Activated naive CD8-positive, alpha-beta T cell treated with anti-CD3 and anti-CD28 coated beads, Interleukin-2, amount 50 U/mL, for 24 hours (primary cell): ENCODE results near the gene PDRG1.
A peak's percentile ranks its signal among the peaks of the same experiment; 100 is the strongest.
"Not testable (repeated sequence)": the region's sequence is repeated elsewhere in the genome, so short reads cannot be mapped to it uniquely, and the experiment has no call there.

ENCODE experiments used
- ATAC-seq: fragments of 150-1000 bp; cut with Tn5 transposase; one replicate; pipeline ENCODE4 v1.10.0; 2021
- DNase-seq: peaks from one replicate; pipeline ENCODE4 v3.0.0; 2021
- H3K27ac Mint-ChIP-seq: one replicate; pipeline ENCODE4 v1.8.0; 2021; ENCODE audit warnings: mild to moderate bottlenecking, mixed read lengths
- H3K27me3 Mint-ChIP-seq: one replicate; pipeline ENCODE4 v1.8.0; 2021; ENCODE audit warnings: mixed read lengths
- H3K36me3 Mint-ChIP-seq: one replicate; pipeline ENCODE4 v1.8.0; 2021; ENCODE audit warnings: low read depth, mixed read lengths
- H3K4me1 Mint-ChIP-seq: one replicate; pipeline ENCODE4 v1.8.0; 2021; ENCODE audit warnings: mixed read lengths
- H3K4me3 Mint-ChIP-seq: one replicate; pipeline ENCODE4 v1.8.0; 2021; ENCODE audit warnings: mild to moderate bottlenecking, moderate library complexity, mixed read lengths
- H3K9me3 Mint-ChIP-seq: one replicate; pipeline ENCODE4 v1.8.0; 2021; ENCODE audit warnings: mixed read lengths

PDRG1 gene

DNA sequence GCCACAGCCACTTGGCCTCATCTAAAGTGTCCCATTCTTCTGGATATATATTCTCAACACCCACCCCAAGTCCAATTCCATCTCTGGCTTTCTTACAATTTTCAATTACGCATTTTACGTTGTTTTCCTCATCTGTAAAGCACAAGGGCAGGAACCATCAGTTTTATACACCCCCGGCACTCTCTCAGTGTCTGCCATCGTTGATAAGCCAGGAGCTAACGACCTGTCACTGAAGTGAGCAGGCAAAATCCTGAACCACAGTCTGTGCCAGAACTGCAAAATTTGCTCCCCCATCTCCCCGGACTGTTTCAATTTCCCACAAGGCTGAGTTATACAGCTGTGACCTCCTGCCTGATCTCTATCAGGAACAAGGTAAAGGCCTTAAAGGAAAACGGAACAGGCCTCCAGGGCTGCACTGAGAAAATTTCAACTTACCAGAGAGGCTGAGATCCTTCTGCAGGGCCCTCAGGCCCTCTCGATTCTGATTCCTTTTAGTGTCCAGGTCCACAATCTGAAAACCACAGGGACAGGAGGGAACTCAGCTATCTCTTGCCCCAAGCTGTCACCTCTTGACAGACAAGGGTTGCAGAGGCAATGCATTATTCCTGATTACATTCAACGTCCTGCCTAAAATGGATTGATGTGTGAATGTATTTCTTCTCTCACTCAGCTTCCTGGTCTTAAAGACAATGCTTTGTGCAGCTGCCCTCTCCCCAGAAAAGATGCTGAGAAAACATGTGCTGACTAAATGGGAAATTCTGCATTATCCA is 1.8 kb downstream of the PDRG1 start:
- Mint-ChIP-seq H3K4me3 (peak overlapping the region; percentile 94), H3K27me3 (no peaks in the 10 kb centered on the region), H3K36me3 (peaks cover 38% of the 10 kb centered on the region), H3K27ac (peak overlapping the region; percentile 5), H3K9me3 (no peaks in the 10 kb centered on the region), H3K4me1 (peaks cover 32% of the 10 kb centered on the region)
- no peak for DNase-seq
- no peak for ATAC-seq

DNA sequence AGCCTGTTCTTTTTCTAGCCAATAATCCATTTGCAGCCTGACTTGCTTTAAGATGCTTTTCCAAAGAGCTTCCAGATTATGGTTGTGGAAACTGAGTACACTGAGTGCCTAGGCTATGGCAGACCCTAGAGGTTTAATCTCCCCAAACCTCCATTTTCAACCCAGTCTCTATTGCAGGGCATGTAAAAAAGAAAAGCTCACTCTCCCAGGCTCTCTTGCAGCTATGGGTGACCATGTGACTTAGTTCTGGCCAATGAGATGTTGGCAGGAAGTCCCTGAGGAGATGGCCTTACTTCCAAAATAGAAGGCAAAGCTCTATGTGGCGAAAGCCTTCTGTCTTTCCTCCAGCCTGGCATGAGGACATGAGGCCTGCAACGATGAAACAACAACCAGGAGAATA is 3.8 kb downstream of the PDRG1 start:
- ATAC-seq: no peak
- no peak for DNase-seq
- Mint-ChIP-seq H3K27ac (no peak overlapping the region), H3K4me3 (no peak overlapping the region), H3K9me3 (no peaks in the 10 kb centered on the region), H3K27me3 (no peaks in the 10 kb centered on the region), H3K4me1 (peaks cover 32% of the 10 kb centered on the region), H3K36me3 (peaks cover 43% of the 10 kb centered on the region)

DNA sequence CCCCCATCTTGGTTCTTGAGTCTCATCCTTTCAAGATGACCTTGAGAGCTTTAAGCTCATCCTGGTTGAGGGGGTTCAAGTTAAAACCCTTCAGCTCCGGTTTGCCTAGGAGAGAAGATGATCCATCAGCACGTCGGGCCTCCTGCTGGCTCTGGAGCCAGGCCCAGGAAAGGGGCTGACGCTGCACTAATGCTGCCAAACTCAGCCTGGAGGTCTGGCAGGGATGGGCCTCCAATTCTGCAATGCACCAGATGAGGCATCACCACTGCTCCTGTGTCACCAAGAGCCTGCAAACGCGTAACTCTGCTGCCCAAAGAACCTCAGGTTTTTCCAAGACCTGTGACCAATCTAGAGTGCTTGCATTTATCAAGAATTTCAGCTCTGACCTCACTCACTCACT is 6.1 kb downstream of the PDRG1 start:
- H3K36me3 Mint-ChIP-seq: peaks cover 38% of the 10 kb centered on the region

DNA sequence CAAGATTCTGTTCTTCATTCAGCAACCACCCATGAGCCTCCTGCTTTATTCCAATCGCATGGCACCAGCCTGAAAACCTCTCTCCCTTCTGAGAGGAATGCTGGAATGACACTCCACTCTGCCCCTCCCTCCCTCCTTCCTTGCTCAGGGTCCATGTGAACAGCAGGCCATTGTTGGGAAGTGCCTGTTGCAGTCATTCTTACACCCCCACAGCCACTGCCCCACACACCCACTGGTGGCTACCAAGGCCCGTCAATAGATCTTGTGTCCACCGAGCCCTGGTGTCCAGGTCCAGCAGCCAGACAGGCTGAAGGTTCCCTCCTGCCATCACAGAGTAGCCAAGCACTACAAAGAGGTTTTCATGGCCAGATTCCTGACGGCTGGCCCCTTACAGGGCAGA is 6.5 kb downstream of the PDRG1 start:
- peaks cover 38% of the 10 kb centered on the region for H3K36me3 Mint-ChIP-seq
- DNase-seq (no peak), ATAC-seq (no peak)
- no peaks in the 10 kb centered on the region for H3K9me3 Mint-ChIP-seq
- H3K27me3 Mint-ChIP-seq: no peaks in the 10 kb centered on the region
- H3K4me1 Mint-ChIP-seq: peaks cover 13% of the 10 kb centered on the region
- no peak overlapping the region for H3K4me3 Mint-ChIP-seq
- no peak overlapping the region for H3K27ac Mint-ChIP-seq

More for the DNA sequence above, 6.1 kb downstream of the PDRG1 start:
- H3K4me1 Mint-ChIP-seq: peaks cover 18% of the 10 kb centered on the region
- no peaks in the 10 kb centered on the region for H3K27me3 Mint-ChIP-seq
- H3K27ac Mint-ChIP-seq: no peak overlapping the region
- H3K4me3 Mint-ChIP-seq: no peak overlapping the region
- ATAC-seq (no peak), DNase-seq (no peak)
- H3K9me3 Mint-ChIP-seq: no peaks in the 10 kb centered on the region

DNA sequence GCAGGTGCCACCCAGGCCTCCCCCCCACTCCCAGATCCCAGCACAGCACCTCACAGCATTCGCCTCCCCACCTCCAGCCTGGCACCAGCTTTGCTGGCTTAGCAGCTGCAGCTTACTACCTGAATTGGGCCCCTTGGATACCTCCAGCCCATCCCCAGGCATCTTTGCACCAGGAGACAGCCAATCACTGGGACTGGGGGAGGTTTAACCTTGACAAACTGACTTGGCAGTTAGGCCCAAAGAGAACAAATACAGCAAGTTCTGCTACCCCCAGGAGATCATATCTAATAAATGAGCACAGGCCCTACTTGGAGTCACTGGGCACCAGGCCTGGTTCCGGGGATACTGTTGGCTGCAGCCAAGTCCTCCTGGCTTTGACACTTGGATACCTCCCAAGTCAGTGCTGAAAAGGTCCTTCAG is 8.8 kb downstream of the PDRG1 start:
- Mint-ChIP-seq H3K4me3 (no peak overlapping the region), H3K27ac (no peak overlapping the region), H3K27me3 (no peaks in the 10 kb centered on the region), H3K9me3 (no peaks in the 10 kb centered on the region), H3K4me1 (no peaks in the 10 kb centered on the region), H3K36me3 (peaks cover 19% of the 10 kb centered on the region)
- ATAC-seq (no peak), DNase-seq (no peak)

DNA sequence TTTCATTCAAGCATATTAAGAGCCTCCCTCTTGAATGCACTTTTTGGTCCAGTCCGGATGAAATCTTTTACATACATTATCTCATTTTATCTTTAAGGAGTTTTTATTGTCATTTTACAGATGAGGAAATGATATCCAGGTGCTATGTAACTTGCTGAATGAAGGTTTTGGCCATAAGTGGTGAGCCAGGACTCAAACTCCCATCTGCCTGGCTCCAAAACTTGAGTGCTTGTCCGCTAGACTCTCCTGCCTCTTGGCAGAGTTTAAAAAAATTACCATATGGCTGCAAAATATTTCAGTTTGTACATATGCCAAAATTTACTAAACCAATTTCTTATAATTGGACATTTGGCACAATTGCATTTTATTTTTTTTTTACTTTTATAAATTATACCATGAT is 12.2 kb downstream of the PDRG1 start:
- H3K4me3 Mint-ChIP-seq: no peak overlapping the region
- H3K4me1 Mint-ChIP-seq: no peaks in the 10 kb centered on the region
- no peaks in the 10 kb centered on the region for H3K9me3 Mint-ChIP-seq
- H3K27me3 Mint-ChIP-seq: no peaks in the 10 kb centered on the region
- DNase-seq (no peak), ATAC-seq (no peak)
- peaks cover 3% of the 10 kb centered on the region for H3K36me3 Mint-ChIP-seq
- no peak overlapping the region for H3K27ac Mint-ChIP-seq

DNA sequence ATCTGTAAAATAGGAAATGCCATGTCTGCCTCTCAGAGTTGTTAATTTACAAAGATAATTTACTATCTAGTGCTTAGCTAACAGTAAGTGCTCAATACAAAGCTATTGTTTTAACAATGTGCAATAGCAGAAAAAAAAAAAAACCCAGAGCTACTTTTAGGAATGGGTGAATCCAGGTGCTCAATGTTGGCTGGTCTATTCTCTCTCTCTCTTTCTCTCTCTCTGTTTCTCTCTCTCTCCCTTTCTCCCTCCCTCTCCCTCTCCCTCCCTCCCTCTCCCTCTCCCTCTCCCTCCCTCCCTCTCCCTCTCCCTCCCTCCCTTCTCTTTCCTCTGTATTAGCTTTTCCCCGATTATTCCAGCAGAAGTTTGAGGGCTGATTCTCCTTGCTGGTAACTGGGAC is 14.0 kb downstream of the PDRG1 start:
- Mint-ChIP-seq H3K4me1 (no peaks in the 10 kb centered on the region), H3K9me3 (no peaks in the 10 kb centered on the region), H3K27ac (no peak overlapping the region), H3K36me3 (no peaks in the 10 kb centered on the region), H3K27me3 (no peaks in the 10 kb centered on the region), H3K4me3 (no peak overlapping the region)
- ATAC-seq (no peak), DNase-seq (no peak)

DNA sequence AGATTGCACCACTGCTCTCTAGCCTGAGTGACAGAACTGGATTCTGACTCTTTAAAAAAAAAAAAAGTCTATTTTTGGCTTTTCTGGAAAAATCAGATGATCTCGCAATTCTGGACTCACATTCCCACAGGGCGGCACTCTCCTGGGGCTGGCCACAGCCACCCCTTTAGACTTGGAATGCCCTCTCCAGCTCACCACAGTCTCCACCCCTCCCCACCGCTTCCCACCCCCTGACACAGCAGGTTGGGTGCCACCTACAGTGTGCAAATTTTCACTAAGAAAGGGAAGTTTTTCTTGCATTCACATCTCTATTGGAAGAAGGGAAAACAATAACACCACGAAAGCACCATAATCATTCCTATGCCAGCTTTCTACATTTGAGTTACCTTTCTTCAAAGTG is 15.4 kb downstream of the PDRG1 start:
- H3K36me3 Mint-ChIP-seq: no peaks in the 10 kb centered on the region
- no peaks in the 10 kb centered on the region for H3K4me1 Mint-ChIP-seq
- H3K4me3 Mint-ChIP-seq: no peak overlapping the region
- peaks cover 2% of the 10 kb centered on the region for H3K27me3 Mint-ChIP-seq
- ATAC-seq (no peak), DNase-seq (no peak)
- H3K9me3 Mint-ChIP-seq: no peaks in the 10 kb centered on the region
- no peak overlapping the region for H3K27ac Mint-ChIP-seq

DNA sequence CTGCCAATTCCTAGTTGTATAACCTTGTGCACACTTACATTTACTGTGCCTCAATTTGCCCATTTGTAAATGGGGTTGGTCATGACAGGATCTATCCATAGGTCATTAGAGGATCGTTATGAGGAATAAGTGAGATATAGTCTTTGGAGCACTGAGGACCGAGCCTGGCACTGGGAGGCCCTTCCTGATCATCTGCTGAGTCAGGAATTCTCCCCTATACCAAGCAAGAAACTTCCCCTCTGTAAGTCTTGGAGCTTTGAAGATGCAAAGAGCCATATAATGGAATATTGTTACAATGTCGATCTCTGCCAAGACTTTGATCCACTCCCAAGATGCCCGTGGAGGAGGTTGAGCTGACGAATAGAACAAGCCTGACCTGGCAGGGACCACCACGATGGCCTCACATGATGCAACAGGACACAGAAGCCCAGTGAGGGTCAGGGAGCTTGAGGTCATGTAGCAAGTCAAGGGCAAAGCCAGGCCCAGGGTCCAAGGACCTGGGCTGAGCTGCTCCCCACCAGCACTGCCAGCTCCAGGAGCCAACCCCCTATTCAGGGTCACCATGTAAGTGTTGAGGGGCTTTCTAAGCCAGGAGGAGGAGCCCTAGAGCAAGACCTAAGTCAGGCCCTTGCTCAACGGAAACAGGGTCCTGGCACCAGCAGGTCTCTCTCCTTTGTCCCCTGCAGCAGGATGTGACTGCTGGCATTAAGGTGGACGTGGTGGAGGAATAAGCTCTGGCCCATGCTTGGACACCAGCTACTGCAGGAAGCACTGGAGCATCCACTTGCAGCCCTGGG is 16.7 kb downstream of the PDRG1 start:
- H3K9me3 Mint-ChIP-seq: no peaks in the 10 kb centered on the region
- H3K36me3 Mint-ChIP-seq: no peaks in the 10 kb centered on the region
- no peaks in the 10 kb centered on the region for H3K4me1 Mint-ChIP-seq
- H3K4me3 Mint-ChIP-seq: no peak overlapping the region
- H3K27me3 Mint-ChIP-seq: peaks cover 7% of the 10 kb centered on the region
- DNase-seq (no peak), ATAC-seq (no peak)
- no peak overlapping the region for H3K27ac Mint-ChIP-seq

DNA sequence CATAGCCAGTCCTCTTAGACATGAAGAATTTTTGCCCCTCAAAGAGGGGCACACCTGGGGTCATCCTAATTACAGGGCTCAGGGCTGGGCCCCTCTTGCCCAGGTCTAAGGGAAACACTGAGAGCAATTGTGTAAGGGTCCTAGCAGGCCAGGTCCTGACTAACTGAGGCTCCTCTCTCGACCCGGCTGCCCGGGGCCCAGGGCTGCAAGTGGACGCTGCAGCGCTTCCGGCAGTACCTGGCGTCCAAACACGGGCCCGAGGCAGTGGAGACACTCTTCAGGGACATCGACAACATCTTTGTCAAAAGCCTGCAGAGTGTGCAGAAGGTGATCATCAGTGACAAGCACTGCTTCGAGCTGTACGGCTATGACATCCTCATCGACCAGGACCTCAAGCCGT is 17.4 kb downstream of the PDRG1 start:
- no peaks in the 10 kb centered on the region for H3K36me3 Mint-ChIP-seq
- ATAC-seq (no peak), DNase-seq (no peak)
- H3K27me3 Mint-ChIP-seq: peaks cover 7% of the 10 kb centered on the region
- H3K4me1 Mint-ChIP-seq: no peaks in the 10 kb centered on the region
- no peak overlapping the region for H3K27ac Mint-ChIP-seq
- no peaks in the 10 kb centered on the region for H3K9me3 Mint-ChIP-seq
- H3K4me3 Mint-ChIP-seq: no peak overlapping the region

DNA sequence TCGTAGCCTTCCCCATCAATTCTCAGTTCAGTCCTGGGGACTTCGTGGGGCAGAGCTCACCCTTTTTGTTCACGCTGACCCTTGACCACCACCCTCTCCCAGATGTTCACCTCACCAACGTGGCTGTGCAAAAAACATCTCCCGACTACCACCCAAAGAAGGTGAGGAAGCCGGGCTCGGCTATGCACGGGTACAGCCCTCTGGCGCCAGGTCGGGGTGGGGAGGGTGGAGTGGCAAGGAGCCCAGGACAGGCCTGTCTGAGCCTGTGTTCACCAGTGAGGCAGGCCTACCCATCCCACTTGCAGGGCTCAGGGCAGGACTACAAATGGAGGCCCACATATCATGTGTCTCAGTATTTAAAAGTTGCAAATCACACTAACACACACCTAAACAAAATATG is 18.1 kb downstream of the PDRG1 start:
- H3K4me3 Mint-ChIP-seq: no peak overlapping the region
- DNase-seq (no peak), ATAC-seq (no peak)
- H3K27ac Mint-ChIP-seq: no peak overlapping the region
- H3K9me3 Mint-ChIP-seq: no peaks in the 10 kb centered on the region
- no peaks in the 10 kb centered on the region for H3K4me1 Mint-ChIP-seq
- no peaks in the 10 kb centered on the region for H3K36me3 Mint-ChIP-seq
- H3K27me3 Mint-ChIP-seq: peaks cover 7% of the 10 kb centered on the region

DNA sequence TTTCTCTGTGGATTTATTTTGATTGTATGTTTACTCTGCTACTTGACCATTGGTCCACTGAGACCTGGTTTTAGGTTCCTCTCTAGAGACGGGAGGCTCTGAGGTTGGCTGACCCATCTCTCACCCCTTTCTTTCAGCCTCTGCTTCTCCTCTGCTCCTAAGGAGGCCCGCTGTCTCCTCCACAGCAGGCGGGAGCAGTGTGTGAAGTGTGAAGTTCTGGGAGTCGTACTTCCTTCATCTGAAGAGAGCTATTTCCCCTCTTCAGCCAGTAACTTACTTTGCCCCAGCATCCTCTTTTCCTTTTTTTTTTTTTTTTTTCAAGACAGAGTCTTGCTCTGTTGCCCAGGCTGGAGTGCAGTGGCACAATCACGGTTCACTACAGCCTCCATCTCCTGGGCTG is 21.1 kb downstream of the PDRG1 start:
- no peaks in the 10 kb centered on the region for H3K4me1 Mint-ChIP-seq
- no peak for ATAC-seq
- H3K27ac Mint-ChIP-seq: no peak overlapping the region
- DNase-seq: no peak
- H3K9me3 Mint-ChIP-seq: no peaks in the 10 kb centered on the region
- H3K4me3 Mint-ChIP-seq: no peak overlapping the region
- H3K36me3 Mint-ChIP-seq: no peaks in the 10 kb centered on the region
- H3K27me3 Mint-ChIP-seq: peaks cover 11% of the 10 kb centered on the region

DNA sequence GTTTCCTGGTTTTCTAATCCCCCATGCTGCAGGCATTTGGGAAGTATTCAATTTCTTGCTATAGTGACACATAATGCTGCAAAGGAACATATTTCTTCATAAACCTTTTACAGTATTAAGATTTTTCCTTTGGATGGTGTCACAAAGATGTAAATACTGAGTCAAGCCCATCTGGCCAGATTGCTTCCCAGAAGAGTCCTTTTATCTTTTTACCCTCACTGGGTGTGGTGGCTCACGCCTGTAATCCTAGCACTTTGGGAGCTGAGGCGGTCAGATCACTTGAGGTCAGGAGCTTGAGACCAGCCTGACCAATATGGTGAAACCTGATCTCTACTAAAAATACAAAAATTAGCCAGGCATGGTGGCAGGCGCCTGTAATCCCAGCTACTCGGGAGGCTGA is 22.2 kb downstream of the PDRG1 start:
- H3K4me3 Mint-ChIP-seq, H3K4me1 Mint-ChIP-seq, DNase-seq, H3K36me3 Mint-ChIP-seq, ATAC-seq, H3K9me3 Mint-ChIP-seq, H3K27ac Mint-ChIP-seq: not testable (repeated sequence)
- peaks cover 13% of the 10 kb centered on the region for H3K27me3 Mint-ChIP-seq

DNA sequence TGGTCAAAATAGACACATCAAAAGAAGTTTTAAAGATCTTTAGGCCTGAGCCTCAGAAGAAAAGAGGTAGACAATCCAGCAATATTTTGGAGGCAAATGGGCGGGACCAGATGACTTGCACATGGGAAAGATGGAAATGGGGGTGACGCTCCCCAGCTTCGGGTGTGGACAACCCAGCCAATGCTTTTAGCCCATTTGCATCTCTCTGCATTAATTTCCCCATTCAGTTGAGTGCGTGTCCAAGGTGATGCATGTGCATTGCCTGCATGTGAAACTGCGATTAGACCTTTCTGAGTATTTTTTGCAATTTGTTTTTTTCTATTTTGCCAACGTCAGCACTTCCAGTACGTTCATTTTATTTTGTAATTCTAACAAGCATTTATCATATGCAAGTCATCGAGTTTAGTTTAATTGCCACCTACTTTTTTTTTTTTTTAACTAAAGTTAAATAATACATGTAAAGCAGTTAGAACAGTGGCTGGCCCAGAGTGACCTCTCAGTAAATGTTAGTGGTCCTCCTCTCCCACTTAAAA is 24.2 kb downstream of the PDRG1 start:
- Mint-ChIP-seq H3K9me3 (no peaks in the 10 kb centered on the region), H3K27me3 (peaks cover 21% of the 10 kb centered on the region), H3K27ac (no peak overlapping the region), H3K4me1 (peaks cover 16% of the 10 kb centered on the region), H3K4me3 (no peak overlapping the region), H3K36me3 (no peaks in the 10 kb centered on the region)
- DNase-seq (no peak), ATAC-seq (no peak)

DNA sequence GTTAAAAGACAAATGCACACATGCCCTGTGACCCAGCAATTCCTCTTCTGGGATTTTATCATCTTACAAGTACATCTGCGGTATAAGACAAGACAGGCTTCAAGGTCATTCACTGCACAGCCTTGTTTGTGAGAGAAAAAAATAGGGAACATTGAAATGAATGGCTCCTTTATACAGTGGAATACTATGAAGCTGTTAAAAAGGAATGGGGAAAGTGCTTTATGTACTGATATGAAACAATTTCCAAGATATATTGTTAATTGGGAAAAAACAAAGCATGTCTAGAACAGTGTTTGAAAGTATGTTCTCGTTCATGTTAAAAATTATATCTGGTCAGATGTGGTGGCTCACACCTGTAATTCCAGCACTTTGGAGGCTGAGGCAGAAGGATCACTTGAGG is 25.4 kb downstream of the PDRG1 start:
- Mint-ChIP-seq H3K4me3 (no peak overlapping the region), H3K27ac (no peak overlapping the region), H3K4me1 (peaks cover 16% of the 10 kb centered on the region), H3K9me3 (no peaks in the 10 kb centered on the region), H3K27me3 (peaks cover 24% of the 10 kb centered on the region), H3K36me3 (no peaks in the 10 kb centered on the region)
- DNase-seq (no peak), ATAC-seq (no peak)
